ENCODE results near the gene IGLON5.

- no peak for TF ChIP-seq CTCF (IDR thresholded peaks at IDR 0.05)
- TF ChIP-seq POLR2AphosphoS5 (IDR thresholded peaks at IDR 0.05), result no peak
- no peak for TF ChIP-seq POLR2A (IDR thresholded peaks at IDR 0.05)
Observed at GRCh38 chr19:51297406-51297805, 14.0 kb upstream of the IGLON5 start.
